Endodermal cell (in vitro differentiated cells): Measurements from ENCODE around the gene GID8. TPM values are rescaled to one million over a fixed set of nuclear protein-coding genes. Genes with fewer than 3 reads are reported as not detected.

Experiments
- DNase-seq: peaks from one replicate; pipeline ENCODE4 v3.0.0-alpha.2; 2017
- H3K27ac ChIP-seq: 2 replicates; pipeline ENCODE4 v1.5.1; 2013; ENCODE audit warnings: mild to moderate bottlenecking, low read depth, low read length, moderate library complexity
- H3K27me3 ChIP-seq: 2 replicates; pipeline ENCODE4 v1.6.1; 2013; ENCODE audit warnings: mild to moderate bottlenecking, low read length, moderate library complexity; ENCODE audit not compliant: insufficient read depth, control insufficient read depth, poor library complexity, severe bottlenecking
- H3K36me3 ChIP-seq: 2 replicates; pipeline ENCODE4 v1.7.0; 2013; ENCODE audit warnings: mild to moderate bottlenecking, low read length, moderate library complexity; ENCODE audit not compliant: control insufficient read depth, insufficient read depth
- H3K4me1 ChIP-seq: one replicate; pipeline ENCODE4 v1.7.0; 2013; ENCODE audit warnings: low read length; ENCODE audit not compliant: control insufficient read depth, insufficient read depth
- H3K4me3 ChIP-seq: 2 replicates; pipeline ENCODE4 v1.5.1; 2013; ENCODE audit warnings: mild to moderate bottlenecking, low read length, moderate library complexity
- H3K9ac ChIP-seq: 2 replicates; pipeline ENCODE4 v1.6.1; 2013; ENCODE audit warnings: mild to moderate bottlenecking, low read length, moderate library complexity; ENCODE audit not compliant: poor library complexity, severe bottlenecking; ENCODE audit errors: extremely low read depth
- H3K9me3 ChIP-seq: 2 replicates; pipeline ENCODE4 v1.6.1; 2013; ENCODE audit warnings: mild to moderate bottlenecking, low read length, moderate library complexity; ENCODE audit not compliant: control insufficient read depth
- H3K27ac Mint-ChIP-seq: 2 replicates; pipeline ENCODE4 v1.8.0; 2020; ENCODE audit warnings: mixed read lengths
- H3K27me3 Mint-ChIP-seq: 2 replicates; pipeline ENCODE4 v1.8.0; 2021; ENCODE audit warnings: mild to moderate bottlenecking, mixed read lengths; ENCODE audit not compliant: insufficient read depth
- H3K36me3 Mint-ChIP-seq: 2 replicates; pipeline ENCODE4 v1.8.0; 2020; ENCODE audit warnings: low read depth, mixed read lengths
- H3K4me1 Mint-ChIP-seq: 2 replicates; pipeline ENCODE4 v1.8.0; 2020; ENCODE audit warnings: mixed read lengths
- H3K4me3 Mint-ChIP-seq: 2 replicates; pipeline ENCODE4 v1.8.0; 2020; ENCODE audit warnings: mild to moderate bottlenecking, moderate library complexity, mixed read lengths
- H3K9me3 Mint-ChIP-seq: 2 replicates; pipeline ENCODE4 v1.8.0; 2020; ENCODE audit warnings: mild to moderate bottlenecking, mixed read lengths
- CTCF ChIP-seq: fragments of 200-600 bp; sonication (generic); conservative IDR thresholded peaks from 2 replicates; pipeline ENCODE4 v1.5.0; 2021; ENCODE audit warnings: antibody characterized with exemption, mild to moderate bottlenecking
- WGBS, 2 experiments: methylation state at CpG; one replicate each; pipeline versions ENCODE4 v1.1.5 to v1.1.7; 2013; ENCODE audit warnings: missing lambda C conversion rate in 2 of 2, mixed read lengths in 1 of 2; ENCODE audit not compliant: insufficient coverage in 1 of 2, insufficient read length in 1 of 2; 5-methylcytosine and 5-hydroxymethylcytosine counted together
- total RNA-seq, 2 donors: library from RNA; stranded (reverse); fragmentation: NEBNext Ultra II Directional in 1 of 2; extraction: Animal tissue kit (Norgen Biotek cat#: 25700) in 1 of 2; gene quantifications; 2 replicates in 1 of 2; 3 replicates in 1 of 2; pipeline ENCODE4 v1.2.1, GENCODE V29; 2021

The GID8 gene
- total RNA-seq, 2 donors from 2014 or later = 51.5 to 52.1 TPM

- Histone ChIP-seq H3K4me3 (no peak overlapping the region), H3K9me3 (no peaks in the 10 kb centered on the region), H3K27ac (no peak overlapping the region), H3K27me3 (no peaks in the 10 kb centered on the region), H3K9ac (no peak overlapping the region), H3K4me1 (no peaks in the 10 kb centered on the region), H3K36me3 (peaks cover 99% of the 10 kb centered on the region)
- Mint-ChIP-seq H3K4me3 (no peak overlapping the region), H3K4me1 (peaks cover 3% of the 10 kb centered on the region), H3K36me3 (peaks cover 88% of the 10 kb centered on the region), H3K27me3 (no peaks in the 10 kb centered on the region), H3K27ac (peak overlapping the region; percentile 17), H3K9me3 (no peaks in the 10 kb centered on the region)
- 88 to 95% methylated on average over 13 to 16 of the region's 16 CpGs for WGBS, 2 experiments
- peak; percentile 75 for DNase-seq
- TF ChIP-seq CTCF = peak; percentile 84
Observed at GRCh38 chr20:62907384-62908317, 30.3 kb upstream of the GID8 start.

- peaks cover 13% of the 10 kb centered on the region for H3K4me1 Mint-ChIP-seq
- no peaks in the 10 kb centered on the region for H3K27me3 Mint-ChIP-seq
- peaks cover 89% of the 10 kb centered on the region for H3K36me3 Mint-ChIP-seq
- H3K4me3 Mint-ChIP-seq = no peak overlapping the region
- no peaks in the 10 kb centered on the region for H3K9me3 ChIP-seq
- 92 to 95% methylated on average over 11 to 18 of the region's 18 CpGs for whole genome bisulfite sequencing, 2 experiments
- H3K9ac ChIP-seq = no peak overlapping the region
- TF ChIP-seq CTCF = no peak
- peak overlapping the region; percentile 39 for H3K27ac Mint-ChIP-seq
- no peaks in the 10 kb centered on the region for H3K27me3 ChIP-seq
- no peak overlapping the region for H3K4me3 ChIP-seq
- peaks cover 8% of the 10 kb centered on the region for H3K4me1 ChIP-seq
- H3K36me3 ChIP-seq = peaks cover 99% of the 10 kb centered on the region
- no peak for DNase-seq
- no peak overlapping the region for H3K27ac ChIP-seq
- H3K9me3 Mint-ChIP-seq = no peaks in the 10 kb centered on the region
Observed at GRCh38 chr20:62908971-62909791, 28.8 kb upstream of the GID8 start.

GRCh38 chr20:62910217-62910766 is 27.7 kb upstream of the GID8 start:
- Mint-ChIP-seq H3K27me3 (no peaks in the 10 kb centered on the region), H3K4me1 (peaks cover 18% of the 10 kb centered on the region), H3K9me3 (no peaks in the 10 kb centered on the region), H3K36me3 (peaks cover 77% of the 10 kb centered on the region), H3K4me3 (no peak overlapping the region), H3K27ac (peak overlapping the region; percentile 81)
- H3K9ac ChIP-seq = no peak overlapping the region
- no peak for DNase-seq
- H3K9me3 ChIP-seq = no peaks in the 10 kb centered on the region
- H3K4me3 ChIP-seq = no peak overlapping the region
- 96% methylated on average over 8 to 11 of the region's 11 CpGs for WGBS, 2 experiments
- no peak overlapping the region for H3K27ac ChIP-seq
- peaks cover 89% of the 10 kb centered on the region for H3K36me3 ChIP-seq
- TF ChIP-seq CTCF = no peak
- peaks cover 13% of the 10 kb centered on the region for H3K4me1 ChIP-seq
- no peaks in the 10 kb centered on the region for H3K27me3 ChIP-seq
